ENCODE data around the gene GPATCH2.
"Not testable (repeated sequence)": the region's sequence is repeated elsewhere in the genome, so short reads cannot be mapped to it uniquely, and the experiment has no call there.

The GPATCH2 gene

GRCh38 chr1:217630711-217631591, at the start of gene GPATCH2, which contains the start of gene SPATA17:
Gene GPATCH2 (minus strand): TSS chr1:217631090. CDS start chr1:217630971, 119 bp downstream.
Gene SPATA17 (plus strand): TSS chr1:217631344. CDS start chr1:217631379, 35 bp downstream.
- peak; percentile 90 for DNase-seq

GRCh38 chr1:217674028-217674729, 43.3 kb upstream of the GPATCH2 start:
- DNase-seq = no peak

- DNase-seq = no peak
Observed at GRCh38 chr1:217673387-217673786, 42.5 kb upstream of the GPATCH2 start.

GRCh38 chr1:217668351-217668940, 37.6 kb upstream of the GPATCH2 start:
- DNase-seq = no peak

DNA sequence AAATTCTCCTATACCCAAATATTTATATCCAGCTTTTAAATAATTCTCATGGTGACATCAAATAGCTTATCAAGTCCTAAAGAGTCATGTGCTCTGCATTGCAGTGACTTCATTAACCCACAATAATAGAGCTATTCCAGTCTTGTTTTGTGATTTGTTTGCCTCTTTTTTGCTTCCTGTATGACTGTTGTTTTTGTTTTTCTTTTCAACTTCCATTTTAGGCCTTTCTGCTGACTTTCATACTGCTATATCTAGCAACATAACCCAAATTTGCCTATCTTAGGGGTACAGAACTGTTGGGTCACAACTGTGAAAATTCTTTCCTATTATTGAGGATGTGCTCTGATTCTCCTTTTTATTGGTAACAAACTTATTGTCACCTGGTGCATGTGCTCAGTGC, 30.5 kb upstream of the GPATCH2 start:
- DNase-seq = no peak

- no peak for DNase-seq
Observed at GRCh38 chr1:217660353-217661062, 29.6 kb upstream of the GPATCH2 start.

- no peak for DNase-seq
Observed at GRCh38 chr1:217650674-217651073, 19.8 kb upstream of the GPATCH2 start.

GRCh38 chr1:217647791-217648190, 16.9 kb upstream of the GPATCH2 start:
- DNase-seq = no peak

DNA sequence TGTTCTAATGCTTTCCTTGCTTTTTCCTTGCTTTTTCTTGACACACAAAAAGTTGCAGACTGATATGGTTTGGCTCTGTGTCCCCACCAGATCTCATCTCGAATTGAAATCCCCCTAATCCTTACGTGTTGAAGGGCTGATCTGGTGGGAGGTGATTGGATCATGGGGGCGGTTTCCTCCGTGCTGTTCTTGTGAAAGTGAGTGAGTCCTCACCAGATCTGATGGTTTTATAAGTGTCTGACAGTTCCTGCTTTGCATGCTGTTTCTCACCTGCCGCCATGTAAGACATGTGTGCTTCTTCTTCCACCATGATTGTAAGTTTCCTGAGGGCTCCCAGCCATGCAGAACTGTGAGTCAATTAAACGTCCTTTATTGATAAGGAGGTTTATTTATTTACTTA, 11.6 kb upstream of the GPATCH2 start:
- DNase-seq = no peak

- no peak for DNase-seq
Observed at GRCh38 chr1:217627431-217627830, 3.5 kb downstream of the GPATCH2 start.

- no peak for DNase-seq
Observed at GRCh38 chr1:217626321-217626720, 4.6 kb downstream of the GPATCH2 start.

GRCh38 chr1:217622042-217622441, 8.8 kb downstream of the GPATCH2 start:
- DNase-seq = no peak

DNA sequence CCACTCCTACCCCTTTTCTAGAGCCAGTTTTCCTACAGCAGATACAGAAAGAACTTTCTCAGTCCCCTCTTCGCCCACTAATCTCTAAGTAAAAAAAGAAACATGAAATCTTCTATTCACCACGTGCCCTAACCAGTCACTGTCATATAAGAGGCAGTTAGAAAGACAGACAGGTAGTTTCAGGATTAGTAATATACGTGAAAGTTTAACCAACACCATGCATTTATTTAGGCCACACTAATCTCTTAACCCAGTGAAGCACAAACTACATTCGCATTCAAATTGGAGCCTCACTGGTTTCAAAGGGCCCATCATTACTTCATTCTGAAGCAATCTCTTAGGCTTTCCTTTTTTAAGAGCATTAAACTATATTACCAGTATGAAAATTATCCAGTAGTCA, 10.1 kb downstream of the GPATCH2 start:
- no peak for DNase-seq

DNA sequence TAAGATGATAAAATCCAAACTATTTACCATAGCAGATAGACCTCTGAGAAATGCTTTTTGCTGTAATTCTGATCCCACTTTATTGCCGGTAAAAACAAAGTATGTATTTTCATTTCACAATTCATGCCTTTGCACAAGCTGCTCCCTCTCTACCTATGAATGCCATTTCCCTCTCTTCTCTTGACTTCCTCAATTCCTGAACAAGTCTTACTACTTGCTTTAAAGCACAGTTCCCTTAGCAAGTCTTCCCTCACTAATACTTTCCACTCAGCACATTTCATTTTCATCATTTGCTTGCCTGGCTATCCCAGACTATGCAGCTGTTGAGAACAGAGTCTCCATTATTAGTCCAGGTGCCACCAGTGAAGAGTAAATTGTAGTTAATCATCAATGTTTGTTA, 13.8 kb downstream of the GPATCH2 start:
- no peak for DNase-seq

DNA sequence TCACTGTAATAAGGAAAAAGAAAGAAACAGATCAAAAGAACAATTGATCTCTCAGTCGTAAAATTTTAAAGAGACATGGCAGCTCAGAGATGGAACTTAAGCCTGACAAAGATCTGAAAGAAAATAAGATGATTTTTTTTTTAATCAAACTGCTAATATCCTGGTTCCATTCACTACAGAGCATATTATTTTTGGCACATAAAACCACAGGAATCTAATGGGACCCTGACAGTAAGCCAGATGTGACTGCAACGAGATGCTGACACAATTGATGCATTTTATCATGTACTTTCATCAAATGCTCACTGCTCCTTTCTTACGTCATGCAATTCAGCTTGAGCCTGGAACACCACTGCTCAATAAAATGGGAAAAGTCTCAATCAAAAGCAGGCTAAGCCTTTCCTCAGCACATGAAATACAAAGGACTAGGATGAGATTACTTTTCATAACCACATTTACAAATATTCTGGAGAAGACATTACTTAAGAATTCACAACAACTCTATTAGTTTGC, 16.6 kb downstream of the GPATCH2 start:
- DNase-seq = no peak

- DNase-seq = no peak
Observed at GRCh38 chr1:217605390-217605789, 25.5 kb downstream of the GPATCH2 start.

GRCh38 chr1:217602380-217602779, 28.5 kb downstream of the GPATCH2 start:
- DNase-seq = no peak

DNA sequence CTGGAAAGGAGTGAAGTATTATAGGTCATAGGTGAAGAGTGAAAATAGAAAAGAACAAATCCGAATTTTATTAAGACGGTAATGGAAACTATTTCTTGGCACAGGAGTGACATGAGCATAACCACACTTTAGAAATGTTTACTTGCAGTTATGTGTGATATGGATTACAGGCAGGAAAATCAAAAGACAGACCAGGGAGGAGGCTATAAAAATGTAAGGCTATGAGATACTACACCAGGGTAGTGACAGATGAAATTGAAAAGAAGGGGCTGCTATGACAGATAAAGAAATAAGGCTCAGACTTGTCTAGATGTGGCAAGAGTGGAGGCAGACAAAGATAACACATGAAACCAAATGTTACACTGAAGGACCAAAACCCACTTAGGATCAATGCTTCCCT, 31.7 kb downstream of the GPATCH2 start:
- DNase-seq = no peak

DNA sequence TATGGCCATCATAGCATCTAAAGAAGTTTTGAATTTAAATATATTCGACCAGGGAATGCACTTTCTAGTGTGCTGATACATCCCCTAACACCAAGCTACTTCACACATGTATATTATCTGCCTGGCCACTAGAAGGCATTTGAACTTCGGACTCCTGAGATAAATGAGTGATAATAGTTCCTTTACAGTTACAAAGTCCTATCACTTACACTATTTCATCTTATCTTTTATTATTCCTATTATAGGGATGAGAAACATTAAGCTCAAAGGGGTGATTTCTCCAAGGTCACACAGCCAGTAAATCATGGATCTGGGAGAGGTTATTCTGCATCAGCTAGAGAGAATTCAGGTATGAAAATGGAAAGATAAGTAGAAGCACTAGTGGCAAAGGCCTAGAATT, 40.3 kb downstream of the GPATCH2 start:
- no peak for DNase-seq

GRCh38 chr1:217586586-217586985, 44.3 kb downstream of the GPATCH2 start:
- DNase-seq = no peak

DNA sequence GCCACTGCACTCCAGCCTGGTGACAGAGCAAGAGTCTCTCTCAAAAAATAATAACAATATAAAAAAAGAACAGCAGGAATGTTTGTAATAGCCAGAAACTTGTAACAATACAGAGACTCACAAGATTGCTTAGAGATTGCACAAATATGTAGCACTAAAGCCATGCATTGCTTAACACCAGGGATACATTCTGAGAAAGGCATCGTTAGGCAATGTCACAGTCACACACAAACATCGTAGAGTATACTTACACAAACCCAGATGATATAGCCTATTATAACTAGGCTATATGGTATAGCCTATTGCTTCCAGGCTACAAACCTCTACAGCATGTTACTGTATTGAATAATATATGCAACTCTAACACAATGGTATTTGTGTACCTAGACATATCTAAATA, 45.3 kb downstream of the GPATCH2 start:
- DNase-seq = no peak

GRCh38 chr1:217584286-217584811, 46.5 kb downstream of the GPATCH2 start:
- not testable (repeated sequence) for DNase-seq

DNA sequence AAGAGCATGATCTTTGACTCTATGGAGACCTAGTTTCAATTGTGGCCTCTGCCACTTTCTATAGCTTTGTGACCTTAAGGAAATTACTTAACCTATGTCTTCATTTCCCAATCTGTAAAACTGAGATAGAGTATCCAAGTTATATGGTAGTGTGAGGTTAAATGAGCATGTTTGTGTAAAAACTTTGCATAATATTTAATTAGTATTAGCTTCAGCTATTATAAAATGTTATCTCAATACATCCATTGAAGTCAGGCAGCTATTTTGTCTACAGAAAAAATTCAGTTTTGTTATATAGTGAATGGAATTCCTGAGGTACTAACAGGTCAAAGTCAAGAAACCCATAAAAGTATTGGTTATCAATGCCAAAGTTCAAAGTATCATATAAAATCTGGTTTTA, 53.6 kb downstream of the GPATCH2 start:
- DNase-seq = no peak
